Measurements from ENCODE around the gene STOML1.

STOML1 gene

GRCh38 chr15:73950831-73951561 lies 41.1 kb downstream of the STOML1 start:
- Mint-ChIP-seq H3K4me1 (peaks cover 32% of the 10 kb centered on the region), H3K9me3 (no peaks in the 10 kb centered on the region), H3K36me3 (ENCODE audit: low read depth) (peaks cover 21% of the 10 kb centered on the region), H3K27me3 (ENCODE audit: low read depth) (peaks cover 3% of the 10 kb centered on the region), H3K4me3 (peak overlapping the region; percentile 44 to 62 (median 48)), H3K27ac (peak overlapping the region; percentile 94 to 98 (median 97))
- TF ChIP-seq CTCF (IDR thresholded peaks at IDR 0.05; ENCODE audit: unreplicated experiment in 3 of 3) = peak; percentile 70 to 89 (median 79)

- Mint-ChIP-seq H3K27me3 (ENCODE audit: low read depth) (peaks cover 3% of the 10 kb centered on the region), H3K4me1 (peaks cover 32% of the 10 kb centered on the region), H3K4me3 (no peak overlapping the region), H3K9me3 (no peaks in the 10 kb centered on the region), H3K27ac (peak overlapping the region; percentile 63 to 97 (median 94)), H3K36me3 (ENCODE audit: low read depth) (peaks cover 21% of the 10 kb centered on the region)
- TF ChIP-seq CTCF (IDR thresholded peaks at IDR 0.05; ENCODE audit: unreplicated experiment in 3 of 3) = no peak
Observed at GRCh38 chr15:73950479-73950830, 41.6 kb downstream of the STOML1 start.

GRCh38 chr15:73949496-73949895 lies 42.6 kb downstream of the STOML1 start:
- TF ChIP-seq CTCF (IDR thresholded peaks at IDR 0.05; ENCODE audit: unreplicated experiment in 3 of 3) = no peak
- Mint-ChIP-seq H3K27me3 (ENCODE audit: low read depth) (peaks cover 3% of the 10 kb centered on the region), H3K4me3 (no peak overlapping the region), H3K4me1 (peaks cover 40% of the 10 kb centered on the region), H3K9me3 (no peaks in the 10 kb centered on the region), H3K27ac (no peak overlapping the region), H3K36me3 (ENCODE audit: low read depth) (peaks cover 26% of the 10 kb centered on the region)

- H3K36me3 Mint-ChIP-seq (ENCODE audit: low read depth) = peaks cover 26% of the 10 kb centered on the region
- no peak for TF ChIP-seq CTCF (IDR thresholded peaks at IDR 0.05; ENCODE audit: unreplicated experiment in 3 of 3)
- no peak overlapping the region for H3K27ac Mint-ChIP-seq
Observed at GRCh38 chr15:73948982-73949381, 43.1 kb downstream of the STOML1 start.

GRCh38 chr15:73948396-73948795 lies 43.7 kb downstream of the STOML1 start:
- H3K27ac Mint-ChIP-seq = peak overlapping the region in 1 of 3 experiments; percentile 46
- H3K4me3 Mint-ChIP-seq = no peak overlapping the region
- H3K27me3 Mint-ChIP-seq (ENCODE audit: low read depth) = peaks cover 3% of the 10 kb centered on the region
- TF ChIP-seq CTCF (IDR thresholded peaks at IDR 0.05; ENCODE audit: unreplicated experiment in 3 of 3) = no peak
- H3K4me1 Mint-ChIP-seq = peaks cover 44% of the 10 kb centered on the region
- H3K36me3 Mint-ChIP-seq (ENCODE audit: low read depth) = peaks cover 26% of the 10 kb centered on the region
- no peaks in the 10 kb centered on the region for H3K9me3 Mint-ChIP-seq

More at GRCh38 chr15:73948982-73949381, 43.1 kb downstream of the STOML1 start:
- Mint-ChIP-seq H3K4me1 (peaks cover 44% of the 10 kb centered on the region), H3K27me3 (ENCODE audit: low read depth) (peaks cover 3% of the 10 kb centered on the region), H3K4me3 (no peak overlapping the region), H3K9me3 (no peaks in the 10 kb centered on the region)

GRCh38 chr15:73947651-73948050 lies 44.4 kb downstream of the STOML1 start:
- Mint-ChIP-seq H3K27ac (peak overlapping the region in 2 of 3 experiments; percentile 28 to 31), H3K9me3 (no peaks in the 10 kb centered on the region), H3K36me3 (ENCODE audit: low read depth) (peaks cover 26% of the 10 kb centered on the region), H3K27me3 (ENCODE audit: low read depth) (peaks cover 3% of the 10 kb centered on the region), H3K4me1 (peaks cover 50% of the 10 kb centered on the region), H3K4me3 (no peak overlapping the region)
- no peak for TF ChIP-seq CTCF (IDR thresholded peaks at IDR 0.05; ENCODE audit: unreplicated experiment in 3 of 3)

All from nephron (organoid).